ENCODE measurements around the gene TNS2.

The TNS2 gene

GRCh38 chr12:53055471-53056266 is 5.8 kb downstream of the TNS2 start:
- no peak for TF ChIP-seq CTCF (conservative IDR thresholded peaks at IDR 0.05)
- H3K27ac ChIP-seq: peak overlapping the region; percentile 95

GRCh38 chr12:53056296-53056695 is 6.4 kb downstream of the TNS2 start:
- H3K27ac ChIP-seq: no peak overlapping the region; the same call in 1 of the 2 replicates
- TF ChIP-seq CTCF (conservative IDR thresholded peaks at IDR 0.05): no peak

GRCh38 chr12:53056901-53057300 is 7.0 kb downstream of the TNS2 start:
- H3K27ac ChIP-seq: no peak overlapping the region
- no peak for TF ChIP-seq CTCF (conservative IDR thresholded peaks at IDR 0.05)

GRCh38 chr12:53057816-53058500 is 8.1 kb downstream of the TNS2 start:
- TF ChIP-seq CTCF (conservative IDR thresholded peaks at IDR 0.05): no peak

GRCh38 chr12:53058674-53059433 is 9.0 kb downstream of the TNS2 start:
- no peak overlapping the region for H3K27ac ChIP-seq
- TF ChIP-seq CTCF (conservative IDR thresholded peaks at IDR 0.05): no peak

More at GRCh38 chr12:53057816-53058500, 8.1 kb downstream of the TNS2 start:
- no peak overlapping the region for H3K27ac ChIP-seq

- no peak for TF ChIP-seq CTCF (conservative IDR thresholded peaks at IDR 0.05)
- no peak overlapping the region for H3K27ac ChIP-seq
These were observed 9.7 kb downstream of the TNS2 start for GRCh38 chr12:53059434-53060063.
